DOHH2 (cell line): ENCODE results near the gene COL26A1.

ENCODE experiments used
- CTCF ChIP-seq: fragments of 200-600 bp; sonication (generic); IDR thresholded peaks from one replicate; pipeline ENCODE4 v1.5.1; 2014; ENCODE audit warnings: antibody characterized with exemption, mild to moderate bottlenecking, low read depth, low read length; ENCODE audit not compliant: poor library complexity, severe bottlenecking
- EZH2phosphoT487 ChIP-seq: fragments of 200-600 bp; sonication (generic); IDR thresholded peaks from 2 replicates; pipeline ENCODE4 v1.6.1; 2017; ENCODE audit warnings: borderline replicate concordance, mild to moderate bottlenecking, antibody characterized with exemption, low read length, moderate library complexity, mixed read lengths

GRCh38 chr7:101553771-101554445 lies 191.2 kb downstream of the COL26A1 start:
- no peak for TF ChIP-seq EZH2phosphoT487
- no peak for TF ChIP-seq CTCF
